HepG2 (cell line): ENCODE data around the gene NDUFS7. TPM values are rescaled to one million over a fixed set of nuclear protein-coding genes. Genes with fewer than 3 reads are reported as not detected.

Experiments
- ARID2 ChIP-seq: sonication (generic); formaldehyde crosslinking; IDR thresholded peaks from 2 replicates; pipeline ENCODE4 v1.8.1; 2022; ENCODE audit warnings: mild to moderate bottlenecking, missing genetic modification reagents, borderline replicate concordance
- ATM ChIP-seq: fragments of 450-650 bp; IDR thresholded peaks from 2 replicates; pipeline ENCODE4 v1.7.1; 2017; ENCODE audit warnings: mild to moderate bottlenecking, borderline replicate concordance
- HNRNPL ChIP-seq: fragments of 200-400 bp; formaldehyde crosslinking; IDR thresholded peaks from 2 replicates; pipeline ENCODE4 v1.6.1; 2017; ENCODE audit warnings: mild to moderate bottlenecking, low read depth, low read length
- HOXA9 ChIP-seq: sonication (generic); formaldehyde crosslinking; IDR thresholded peaks from 2 replicates; pipeline ENCODE4 v1.8.1; 2022; ENCODE audit warnings: missing genetic modification reagents, mild to moderate bottlenecking, moderate library complexity, borderline replicate concordance
- IKZF1 ChIP-seq: fragments of 450-650 bp; IDR thresholded peaks from 2 replicates; pipeline ENCODE4 v1.7.1; 2016
- KLF12 ChIP-seq: sonication (generic); formaldehyde crosslinking; IDR thresholded peaks from 2 replicates; pipeline ENCODE4 v1.4.0; 2020; ENCODE audit warnings: missing genetic modification reagents, borderline replicate concordance
- MTA1 ChIP-seq: sonication (generic); formaldehyde crosslinking; IDR thresholded peaks from 2 replicates; pipeline ENCODE4 v1.4.0; 2020; ENCODE audit warnings: missing genetic modification reagents, mild to moderate bottlenecking, borderline replicate concordance
- PITX1 ChIP-seq: sonication (generic); formaldehyde crosslinking; IDR thresholded peaks from 2 replicates; pipeline ENCODE4 v1.5.1; 2020; ENCODE audit warnings: mild to moderate bottlenecking, missing genetic modification reagents
- POGZ ChIP-seq: sonication (generic); formaldehyde crosslinking; IDR thresholded peaks from 2 replicates; pipeline ENCODE4 v1.4.0; 2020; ENCODE audit warnings: mild to moderate bottlenecking, missing genetic modification reagents
- SYNCRIP ChIP-seq: fragments of 200-400 bp; formaldehyde crosslinking; IDR thresholded peaks from 2 replicates; pipeline ENCODE4 v1.6.1; 2018; ENCODE audit warnings: mild to moderate bottlenecking, low read depth, low read length; ENCODE audit not compliant: insufficient read depth
- ZFX ChIP-seq: sonication (generic); formaldehyde crosslinking; IDR thresholded peaks from 2 replicates; pipeline ENCODE4 v1.4.0; 2020; ENCODE audit warnings: mild to moderate bottlenecking, low read depth, missing genetic modification reagents, moderate library complexity
- ZFY ChIP-seq: sonication (generic); formaldehyde crosslinking; IDR thresholded peaks from 2 replicates; pipeline ENCODE4 v1.4.0; 2020; ENCODE audit warnings: missing genetic modification reagents
- ZNF20 ChIP-seq: sonication (generic); formaldehyde crosslinking; IDR thresholded peaks from 2 replicates; pipeline ENCODE4 v1.4.0; 2020; ENCODE audit warnings: mild to moderate bottlenecking, moderate library complexity, missing genetic modification reagents
- ZNF235 ChIP-seq: sonication (generic); formaldehyde crosslinking; IDR thresholded peaks from 2 replicates; pipeline ENCODE4 v1.8.1; 2023; ENCODE audit warnings: mild to moderate bottlenecking, missing genetic modification reagents, borderline replicate concordance
- polyA plus RNA-seq, 8 experiments: library from polyadenylated mRNA; depleted of rRNA in 3 of 8; stranded (reverse) in 7 of 8; unstranded in 1 of 8; fragments of >200 nt; fragmentation: Illumina TruSeq in 4 of 8; extraction: Trizol in 4 of 8; gene quantifications; 2 replicates each; pipeline versions ENCODE4 v1.2.1 to v1.2.3, GENCODE V29; 2011 to 2016; ENCODE audit warnings: low read depth in 4 of 8, missing spikeins in 1 of 8, mixed read lengths in 1 of 8; ENCODE audit not compliant: insufficient read depth in 1 of 8
- total RNA-seq, 5 experiments: library from RNA; depleted of rRNA; stranded (reverse); fragments of >200 nt; fragmentation: Illumina TruSeq; extraction: Trizol; gene quantifications; 2 replicates each; pipeline ENCODE4 v1.2.3, GENCODE V29; 2016; ENCODE audit warnings: low read depth in 1 of 5
- TF ChIP-seq, protein P1 (sequence below): sonication (generic); formaldehyde crosslinking; IDR thresholded peaks from 2 replicates; pipeline ENCODE4 v1.4.0; 2020; ENCODE audit warnings: missing genetic modification reagents
- TF ChIP-seq, protein P2 (sequence below): IDR thresholded peaks from 2 replicates; pipeline ENCODE4 v1.6.1; 2012; ENCODE audit warnings: inconsistent platforms
- TF ChIP-seq, protein P3 (sequence below): sonication (generic); formaldehyde crosslinking; IDR thresholded peaks from 2 replicates; pipeline ENCODE4 v1.8.0; 2022; ENCODE audit warnings: missing genetic modification reagents, mild to moderate bottlenecking, inconsistent platforms, borderline replicate concordance
- TF ChIP-seq, protein P4 (sequence below): sonication (generic); formaldehyde crosslinking; IDR thresholded peaks from 2 replicates; pipeline ENCODE4 v1.5.0; 2020; ENCODE audit warnings: mild to moderate bottlenecking, missing genetic modification reagents, moderate library complexity
- TF ChIP-seq, protein P5 (sequence below): sonication (generic); formaldehyde crosslinking; IDR thresholded peaks from 2 replicates; pipeline ENCODE4 v1.4.0; 2020; ENCODE audit warnings: missing genetic modification reagents

NDUFS7 gene
- total and polyA plus RNA-seq, 2 of the 13 experiments (the other 11 are each of a cell fraction or from before 2014, with no cell fraction given) = 34.3 to 66.9 TPM

DNA sequence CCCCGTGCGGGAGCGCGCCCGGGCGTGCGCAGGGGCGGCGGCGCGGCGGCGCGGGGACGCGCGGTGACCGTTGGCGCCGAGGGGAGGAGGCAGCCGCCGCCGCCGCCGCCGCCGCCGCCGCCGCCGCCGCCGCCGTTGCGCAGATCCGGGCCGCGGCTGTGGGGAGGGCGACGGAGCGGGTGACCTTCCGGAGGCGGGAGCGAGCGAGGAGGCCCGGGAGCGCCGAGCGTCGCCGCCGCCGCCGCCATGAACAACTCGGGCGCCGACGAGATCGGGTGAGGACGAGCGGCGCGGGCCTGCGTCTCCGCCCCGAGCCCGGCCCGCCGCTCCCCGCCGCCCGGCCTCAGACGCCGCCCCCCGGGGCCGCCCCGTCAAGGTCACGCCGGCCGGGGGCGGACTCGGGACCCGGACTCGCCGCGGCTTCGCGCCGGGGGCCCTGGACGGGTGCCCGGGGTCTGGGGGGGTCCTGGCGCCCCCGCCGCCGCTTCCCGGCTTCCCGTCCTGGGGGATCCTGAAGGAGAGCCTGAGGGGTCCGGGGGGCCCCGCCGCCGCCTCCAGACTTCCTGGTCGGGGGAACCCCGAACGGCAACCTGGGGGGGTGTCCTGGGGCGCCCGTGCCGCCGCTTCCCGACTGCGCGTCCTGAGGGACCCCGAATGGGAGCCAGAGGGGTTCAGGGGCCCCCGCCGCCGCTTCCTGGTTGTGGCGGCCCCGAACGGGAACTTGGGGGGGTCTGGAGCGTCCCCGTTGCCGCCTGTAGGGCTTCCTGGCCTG is 24.0 kb downstream of the NDUFS7 start, which contains the start of gene DAZAP1 (continued):
- TF ChIP-seq SYNCRIP (no peak), IKZF1 (no peak), ZFY (CRISPR knock-in tag) (peak; percentile 12; the same call in 1 of the 2 replicates), POGZ (peak; percentile 11; the same call in 1 of the 2 replicates), ZFX (CRISPR knock-in tag) (peak; percentile 30), ZNF20 (CRISPR knock-in tag) (no peak), ATM (no peak), HNRNPL (no peak), ZNF235 (no peak), PITX1 (CRISPR knock-in tag) (no peak), HOXA9 (CRISPR knock-in tag) (no peak), MTA1 (CRISPR knock-in tag) (no peak), ARID2 (no peak), KLF12 (CRISPR knock-in tag) (no peak)
- TF ChIP-seq, protein P1, sequence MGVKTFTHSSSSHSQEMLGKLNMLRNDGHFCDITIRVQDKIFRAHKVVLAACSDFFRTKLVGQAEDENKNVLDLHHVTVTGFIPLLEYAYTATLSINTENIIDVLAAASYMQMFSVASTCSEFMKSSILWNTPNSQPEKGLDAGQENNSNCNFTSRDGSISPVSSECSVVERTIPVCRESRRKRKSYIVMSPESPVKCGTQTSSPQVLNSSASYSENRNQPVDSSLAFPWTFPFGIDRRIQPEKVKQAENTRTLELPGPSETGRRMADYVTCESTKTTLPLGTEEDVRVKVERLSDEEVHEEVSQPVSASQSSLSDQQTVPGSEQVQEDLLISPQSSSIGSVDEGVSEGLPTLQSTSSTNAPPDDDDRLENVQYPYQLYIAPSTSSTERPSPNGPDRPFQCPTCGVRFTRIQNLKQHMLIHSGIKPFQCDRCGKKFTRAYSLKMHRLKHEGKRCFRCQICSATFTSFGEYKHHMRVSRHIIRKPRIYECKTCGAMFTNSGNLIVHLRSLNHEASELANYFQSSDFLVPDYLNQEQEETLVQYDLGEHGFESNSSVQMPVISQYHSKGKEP (CRISPR knock-in tag) = no peak
- TF ChIP-seq, protein P2, sequence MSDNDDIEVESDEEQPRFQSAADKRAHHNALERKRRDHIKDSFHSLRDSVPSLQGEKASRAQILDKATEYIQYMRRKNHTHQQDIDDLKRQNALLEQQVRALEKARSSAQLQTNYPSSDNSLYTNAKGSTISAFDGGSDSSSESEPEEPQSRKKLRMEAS = peak; percentile 61; the same call in 1 of the 2 replicates
- TF ChIP-seq, protein P3, sequence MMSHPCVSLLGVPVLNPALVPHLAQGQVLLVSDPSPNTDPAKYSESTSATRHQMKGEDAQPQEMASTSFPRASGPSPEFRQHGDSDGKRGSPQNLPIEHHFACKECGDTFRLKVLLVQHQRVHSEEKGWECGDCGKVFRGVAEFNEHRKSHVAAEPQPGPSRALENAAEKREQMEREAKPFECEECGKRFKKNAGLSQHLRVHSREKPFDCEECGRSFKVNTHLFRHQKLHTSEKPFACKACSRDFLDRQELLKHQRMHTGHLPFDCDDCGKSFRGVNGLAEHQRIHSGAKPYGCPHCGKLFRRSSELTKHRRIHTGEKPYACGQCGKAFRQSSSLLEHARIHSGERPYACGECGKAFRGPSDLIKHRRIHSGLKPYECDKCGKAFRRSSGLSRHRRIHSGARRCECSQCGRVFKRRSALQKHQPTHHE (CRISPR knock-in tag) = 0 out of 2 replicates have a peak, but pooled peaks have one; percentile 23
- TF ChIP-seq, protein P4, sequence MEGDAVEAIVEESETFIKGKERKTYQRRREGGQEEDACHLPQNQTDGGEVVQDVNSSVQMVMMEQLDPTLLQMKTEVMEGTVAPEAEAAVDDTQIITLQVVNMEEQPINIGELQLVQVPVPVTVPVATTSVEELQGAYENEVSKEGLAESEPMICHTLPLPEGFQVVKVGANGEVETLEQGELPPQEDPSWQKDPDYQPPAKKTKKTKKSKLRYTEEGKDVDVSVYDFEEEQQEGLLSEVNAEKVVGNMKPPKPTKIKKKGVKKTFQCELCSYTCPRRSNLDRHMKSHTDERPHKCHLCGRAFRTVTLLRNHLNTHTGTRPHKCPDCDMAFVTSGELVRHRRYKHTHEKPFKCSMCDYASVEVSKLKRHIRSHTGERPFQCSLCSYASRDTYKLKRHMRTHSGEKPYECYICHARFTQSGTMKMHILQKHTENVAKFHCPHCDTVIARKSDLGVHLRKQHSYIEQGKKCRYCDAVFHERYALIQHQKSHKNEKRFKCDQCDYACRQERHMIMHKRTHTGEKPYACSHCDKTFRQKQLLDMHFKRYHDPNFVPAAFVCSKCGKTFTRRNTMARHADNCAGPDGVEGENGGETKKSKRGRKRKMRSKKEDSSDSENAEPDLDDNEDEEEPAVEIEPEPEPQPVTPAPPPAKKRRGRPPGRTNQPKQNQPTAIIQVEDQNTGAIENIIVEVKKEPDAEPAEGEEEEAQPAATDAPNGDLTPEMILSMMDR = no peak
- TF ChIP-seq, protein P5, sequence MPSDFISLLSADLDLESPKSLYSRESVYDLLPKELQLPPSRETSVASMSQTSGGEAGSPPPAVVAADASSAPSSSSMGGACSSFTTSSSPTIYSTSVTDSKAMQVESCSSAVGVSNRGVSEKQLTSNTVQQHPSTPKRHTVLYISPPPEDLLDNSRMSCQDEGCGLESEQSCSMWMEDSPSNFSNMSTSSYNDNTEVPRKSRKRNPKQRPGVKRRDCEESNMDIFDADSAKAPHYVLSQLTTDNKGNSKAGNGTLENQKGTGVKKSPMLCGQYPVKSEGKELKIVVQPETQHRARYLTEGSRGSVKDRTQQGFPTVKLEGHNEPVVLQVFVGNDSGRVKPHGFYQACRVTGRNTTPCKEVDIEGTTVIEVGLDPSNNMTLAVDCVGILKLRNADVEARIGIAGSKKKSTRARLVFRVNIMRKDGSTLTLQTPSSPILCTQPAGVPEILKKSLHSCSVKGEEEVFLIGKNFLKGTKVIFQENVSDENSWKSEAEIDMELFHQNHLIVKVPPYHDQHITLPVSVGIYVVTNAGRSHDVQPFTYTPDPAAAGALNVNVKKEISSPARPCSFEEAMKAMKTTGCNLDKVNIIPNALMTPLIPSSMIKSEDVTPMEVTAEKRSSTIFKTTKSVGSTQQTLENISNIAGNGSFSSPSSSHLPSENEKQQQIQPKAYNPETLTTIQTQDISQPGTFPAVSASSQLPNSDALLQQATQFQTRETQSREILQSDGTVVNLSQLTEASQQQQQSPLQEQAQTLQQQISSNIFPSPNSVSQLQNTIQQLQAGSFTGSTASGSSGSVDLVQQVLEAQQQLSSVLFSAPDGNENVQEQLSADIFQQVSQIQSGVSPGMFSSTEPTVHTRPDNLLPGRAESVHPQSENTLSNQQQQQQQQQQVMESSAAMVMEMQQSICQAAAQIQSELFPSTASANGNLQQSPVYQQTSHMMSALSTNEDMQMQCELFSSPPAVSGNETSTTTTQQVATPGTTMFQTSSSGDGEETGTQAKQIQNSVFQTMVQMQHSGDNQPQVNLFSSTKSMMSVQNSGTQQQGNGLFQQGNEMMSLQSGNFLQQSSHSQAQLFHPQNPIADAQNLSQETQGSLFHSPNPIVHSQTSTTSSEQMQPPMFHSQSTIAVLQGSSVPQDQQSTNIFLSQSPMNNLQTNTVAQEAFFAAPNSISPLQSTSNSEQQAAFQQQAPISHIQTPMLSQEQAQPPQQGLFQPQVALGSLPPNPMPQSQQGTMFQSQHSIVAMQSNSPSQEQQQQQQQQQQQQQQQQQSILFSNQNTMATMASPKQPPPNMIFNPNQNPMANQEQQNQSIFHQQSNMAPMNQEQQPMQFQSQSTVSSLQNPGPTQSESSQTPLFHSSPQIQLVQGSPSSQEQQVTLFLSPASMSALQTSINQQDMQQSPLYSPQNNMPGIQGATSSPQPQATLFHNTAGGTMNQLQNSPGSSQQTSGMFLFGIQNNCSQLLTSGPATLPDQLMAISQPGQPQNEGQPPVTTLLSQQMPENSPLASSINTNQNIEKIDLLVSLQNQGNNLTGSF (CRISPR knock-in tag) = no peak
